GM12891 (cell line): ENCODE data around the gene FMN1.

Experiments
- DNase-seq: peaks from one replicate; pipeline ENCODE4 v3.0.0; 2011; ENCODE audit warnings: low spot score; ENCODE audit not compliant: insufficient read length
- FAIRE-seq: peaks from 2 replicates; lab custom pipeline; 2011; peaks lifted over from hg19 to GRCh38; lab: Jason Lieb, UNC
- PAX5 ChIP-seq: IDR thresholded peaks from 2 replicates; pipeline ENCODE4 v1.6.1; 2011; ENCODE audit warnings: low read length, moderate library complexity, mild to moderate bottlenecking; ENCODE audit not compliant: insufficient read depth, severe bottlenecking
- POLR2A ChIP-seq: IDR thresholded peaks from 2 replicates; pipeline ENCODE4 v1.6.1; 2011; ENCODE audit warnings: low read depth, low read length, control low read depth
- POLR2AphosphoS5 ChIP-seq: IDR thresholded peaks from 2 replicates; pipeline ENCODE4 v1.6.1; 2011; ENCODE audit warnings: low read depth, low read length, control low read depth
- POU2F2 ChIP-seq: IDR thresholded peaks from 2 replicates; pipeline ENCODE4 v1.6.1; 2011; ENCODE audit warnings: low read depth, mild to moderate bottlenecking, control low read depth, low read length, moderate library complexity
- SPI1 ChIP-seq: IDR thresholded peaks from 2 replicates; pipeline ENCODE4 v1.6.1; 2011; ENCODE audit warnings: low read depth, low read length, control low read depth
- TAF1 ChIP-seq: IDR thresholded peaks from 2 replicates; pipeline ENCODE4 v1.6.1; 2011; ENCODE audit warnings: low read depth, low read length, control low read depth

Gene FMN1

GRCh38 chr15:33098094-33099058, 96.1 kb downstream of the FMN1 start:
- no peak for DNase-seq
- TF ChIP-seq POLR2A (no peak), POU2F2 (no peak), PAX5 (no peak), SPI1 (no peak), TAF1 (no peak)
- FAIRE-seq, result no peak

DNA sequence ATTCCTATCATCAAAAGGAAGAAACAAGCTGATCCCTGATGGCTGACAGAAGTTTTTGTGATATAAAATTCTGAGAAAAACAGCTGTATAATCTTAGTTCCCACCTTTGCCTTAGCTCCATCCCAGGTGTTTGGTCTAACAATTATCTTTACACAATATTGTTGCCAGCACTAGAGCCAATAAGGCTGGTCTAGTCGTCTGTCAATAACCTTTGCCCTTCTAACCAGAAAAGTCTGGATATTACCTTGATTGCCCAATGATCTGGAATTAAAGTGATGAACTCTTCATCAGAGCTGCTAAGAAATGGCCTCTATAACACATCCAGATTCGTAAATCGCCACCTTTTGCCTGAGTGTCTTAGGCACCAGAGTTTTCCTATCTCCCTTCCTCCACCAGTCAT, 98.4 kb downstream of the FMN1 start:
- FAIRE-seq, result no peak
- TF ChIP-seq POLR2A (no peak), POLR2AphosphoS5 (no peak), TAF1 (no peak), PAX5 (no peak), SPI1 (no peak), POU2F2 (no peak)

DNA sequence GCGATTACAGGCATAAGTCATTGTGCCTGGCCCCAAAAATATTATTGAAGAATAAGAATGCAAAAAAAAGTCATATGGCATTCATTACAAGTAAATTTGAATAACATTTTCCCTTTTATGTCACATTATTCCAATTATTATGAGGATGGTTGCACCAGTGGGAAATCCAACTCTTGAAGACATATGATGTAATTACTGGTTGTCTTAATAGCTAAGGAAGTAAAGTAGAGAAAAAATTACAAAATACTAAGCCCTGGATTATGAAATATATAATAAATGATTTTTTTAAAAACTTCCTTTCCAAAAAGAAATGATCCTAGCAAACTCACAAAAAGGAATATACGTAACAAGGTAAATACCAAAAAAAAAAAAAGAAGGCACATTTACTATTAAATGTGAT, 98.9 kb downstream of the FMN1 start:
- no peak for FAIRE-seq
- TF ChIP-seq POU2F2 (no peak), POLR2A (no peak), SPI1 (no peak), POLR2AphosphoS5 (no peak), PAX5 (no peak), TAF1 (no peak)

More for the DNA sequence above, 98.4 kb downstream of the FMN1 start:
- DNase-seq, result no peak

DNA sequence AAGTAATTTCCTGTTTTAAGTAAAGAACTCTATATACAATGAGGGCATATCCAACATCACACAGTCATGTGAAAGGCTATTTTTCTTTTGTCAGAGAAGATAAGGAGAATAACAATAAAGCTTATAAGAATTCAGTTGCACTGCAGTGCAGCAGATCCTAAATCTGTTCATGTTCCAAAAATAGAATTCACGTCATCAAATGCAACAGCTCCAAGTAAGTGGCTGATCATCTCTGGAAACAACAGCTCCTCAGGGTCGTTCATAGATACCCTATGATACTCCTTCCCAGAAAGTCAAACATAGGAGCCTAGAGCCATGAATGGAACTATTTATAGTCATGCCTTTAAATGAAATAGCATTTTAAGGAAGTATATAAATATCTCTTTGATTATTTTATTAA, 100.2 kb downstream of the FMN1 start:
- no peak for TF ChIP-seq TAF1
- TF ChIP-seq SPI1, result no peak
- no peak for TF ChIP-seq POLR2A
- TF ChIP-seq POU2F2, result no peak
- TF ChIP-seq POLR2AphosphoS5, result no peak
- TF ChIP-seq PAX5, result no peak
- no peak for FAIRE-seq
- no peak for DNase-seq

More for the DNA sequence above, 98.9 kb downstream of the FMN1 start:
- DNase-seq, result no peak

- no peak for FAIRE-seq
- TF ChIP-seq TAF1 (no peak), PAX5 (no peak), POLR2A (no peak), POLR2AphosphoS5 (no peak), SPI1 (no peak), POU2F2 (no peak)
- DNase-seq, result no peak
These were observed 101.3 kb downstream of the FMN1 start for GRCh38 chr15:33093222-33093621.

- TF ChIP-seq POU2F2 (no peak), POLR2A (no peak), POLR2AphosphoS5 (no peak), PAX5 (no peak), SPI1 (no peak), TAF1 (no peak)
- DNase-seq, result no peak
- FAIRE-seq, result no peak
These were observed 102.4 kb downstream of the FMN1 start for GRCh38 chr15:33091983-33092693.

- DNase-seq (no peak), FAIRE-seq (no peak)
- TF ChIP-seq POLR2A (no peak), POLR2AphosphoS5 (no peak), TAF1 (no peak), SPI1 (no peak), POU2F2 (no peak), PAX5 (no peak)
These were observed 104.4 kb downstream of the FMN1 start for GRCh38 chr15:33089878-33090757.

GRCh38 chr15:33089165-33089877, 105.2 kb downstream of the FMN1 start:
- FAIRE-seq (no peak), DNase-seq (no peak)
- TF ChIP-seq POLR2AphosphoS5, result no peak
- TF ChIP-seq PAX5, result no peak
- TF ChIP-seq TAF1, result no peak
- no peak for TF ChIP-seq POU2F2
- no peak for TF ChIP-seq POLR2A
- no peak for TF ChIP-seq SPI1
